HepG2 (cell line): ENCODE measurements around the gene COQ7. TPM values are rescaled to one million over a fixed set of nuclear protein-coding genes. Genes with fewer than 3 reads are reported as not detected.

Experiments
- CCAR2 ChIP-seq: fragments of 200-400 bp; formaldehyde crosslinking; optimal IDR thresholded peaks from 2 replicates; pipeline ENCODE3; 2018; ENCODE audit warnings: low read depth, mild to moderate bottlenecking, low read length, moderate library complexity
- FOXO4 ChIP-seq: sonication (generic); formaldehyde crosslinking; conservative IDR thresholded peaks from 2 replicates; pipeline ENCODE4 v1.8.1; 2023; ENCODE audit warnings: missing genetic modification reagents
- GABPB1 ChIP-seq: IDR thresholded peaks from 2 replicates; pipeline ENCODE4 v1.6.1; 2016; ENCODE audit warnings: mild to moderate bottlenecking, missing genetic modification reagents, moderate library complexity, missing compliant biosample characterization
- HOMEZ ChIP-seq: IDR thresholded peaks from 2 replicates; pipeline ENCODE4 v1.6.1; 2016; ENCODE audit warnings: low read depth
- JUN ChIP-seq: sonication (generic); formaldehyde crosslinking; IDR thresholded peaks from 2 replicates; pipeline ENCODE4 v1.4.0; 2020; ENCODE audit warnings: mild to moderate bottlenecking, missing genetic modification reagents
- MED1 ChIP-seq: sonication (generic); formaldehyde crosslinking; IDR thresholded peaks from 2 replicates; pipeline ENCODE4 v1.4.0; 2020; ENCODE audit warnings: missing genetic modification reagents
- MIXL1 ChIP-seq: IDR thresholded peaks from 2 replicates; pipeline ENCODE4 v1.6.1; 2016
- NFATC3 ChIP-seq: sonication (generic); formaldehyde crosslinking; IDR thresholded peaks from 2 replicates; pipeline ENCODE4 v1.5.1; 2020; ENCODE audit warnings: mild to moderate bottlenecking, missing genetic modification reagents
- NFKB2 ChIP-seq: sonication (generic); formaldehyde crosslinking; IDR thresholded peaks from 2 replicates; pipeline ENCODE4 v1.4.0; 2020; ENCODE audit warnings: missing genetic modification reagents, borderline replicate concordance
- PITX1 ChIP-seq: sonication (generic); formaldehyde crosslinking; IDR thresholded peaks from 2 replicates; pipeline ENCODE4 v1.5.1; 2020; ENCODE audit warnings: mild to moderate bottlenecking, missing genetic modification reagents
- ZMAT3 ChIP-seq: sonication (generic); formaldehyde crosslinking; conservative IDR thresholded peaks from 2 replicates; pipeline ENCODE4 v1.7.0; 2021; ENCODE audit warnings: missing genetic modification reagents
- ZNF549 ChIP-seq: sonication (generic); formaldehyde crosslinking; IDR thresholded peaks from 2 replicates; pipeline ENCODE4 v1.5.0; 2020; ENCODE audit warnings: missing genetic modification reagents
- ZNF552 ChIP-seq: sonication (generic); formaldehyde crosslinking; IDR thresholded peaks from 2 replicates; pipeline ENCODE4 v1.9.0; 2022; ENCODE audit warnings: missing genetic modification reagents, mild to moderate bottlenecking, borderline replicate concordance
- ZNF614 ChIP-seq: IDR thresholded peaks from 2 replicates; pipeline ENCODE4 v1.6.1; 2018; ENCODE audit warnings: missing biosample characterization, missing genetic modification reagents, inconsistent platforms, borderline replicate concordance
- ZNF644 ChIP-seq: IDR thresholded peaks from 2 replicates; pipeline ENCODE4 v1.6.1; 2016; ENCODE audit warnings: low read depth
- ZNF747 ChIP-seq: sonication (generic); formaldehyde crosslinking; IDR thresholded peaks from 2 replicates; pipeline ENCODE4 v1.8.1; 2023; ENCODE audit warnings: missing genetic modification reagents, mild to moderate bottlenecking, borderline replicate concordance
- polyA plus RNA-seq, 8 experiments: library from polyadenylated mRNA; depleted of rRNA in 3 of 8; stranded (reverse) in 7 of 8; unstranded in 1 of 8; fragments of >200 nt; fragmentation: Illumina TruSeq in 4 of 8; extraction: Trizol in 4 of 8; gene quantifications; 2 replicates each; pipeline versions ENCODE4 v1.2.1 to v1.2.3, GENCODE V29; 2011 to 2016; ENCODE audit warnings: low read depth in 4 of 8, missing spikeins in 1 of 8, mixed read lengths in 1 of 8; ENCODE audit not compliant: insufficient read depth in 1 of 8
- total RNA-seq, 5 experiments: library from RNA; depleted of rRNA; stranded (reverse); fragments of >200 nt; fragmentation: Illumina TruSeq; extraction: Trizol; gene quantifications; 2 replicates each; pipeline ENCODE4 v1.2.3, GENCODE V29; 2016; ENCODE audit warnings: low read depth in 1 of 5
- TF ChIP-seq, protein P1 (sequence below): sonication (generic); formaldehyde crosslinking; IDR thresholded peaks from 2 replicates; pipeline ENCODE4 v1.4.0; 2020; ENCODE audit warnings: mild to moderate bottlenecking, missing genetic modification reagents
- TF ChIP-seq, protein P2 (sequence below): sonication (generic); formaldehyde crosslinking; IDR thresholded peaks from 2 replicates; pipeline ENCODE4 v1.8.1; 2023; ENCODE audit warnings: mild to moderate bottlenecking, missing genetic modification reagents, borderline replicate concordance

The COQ7 gene
- total and polyA plus RNA-seq, 2 of the 13 experiments (the other 11 are each of a cell fraction or from before 2014, with no cell fraction given) = 20.1 to 45.7 TPM

DNA sequence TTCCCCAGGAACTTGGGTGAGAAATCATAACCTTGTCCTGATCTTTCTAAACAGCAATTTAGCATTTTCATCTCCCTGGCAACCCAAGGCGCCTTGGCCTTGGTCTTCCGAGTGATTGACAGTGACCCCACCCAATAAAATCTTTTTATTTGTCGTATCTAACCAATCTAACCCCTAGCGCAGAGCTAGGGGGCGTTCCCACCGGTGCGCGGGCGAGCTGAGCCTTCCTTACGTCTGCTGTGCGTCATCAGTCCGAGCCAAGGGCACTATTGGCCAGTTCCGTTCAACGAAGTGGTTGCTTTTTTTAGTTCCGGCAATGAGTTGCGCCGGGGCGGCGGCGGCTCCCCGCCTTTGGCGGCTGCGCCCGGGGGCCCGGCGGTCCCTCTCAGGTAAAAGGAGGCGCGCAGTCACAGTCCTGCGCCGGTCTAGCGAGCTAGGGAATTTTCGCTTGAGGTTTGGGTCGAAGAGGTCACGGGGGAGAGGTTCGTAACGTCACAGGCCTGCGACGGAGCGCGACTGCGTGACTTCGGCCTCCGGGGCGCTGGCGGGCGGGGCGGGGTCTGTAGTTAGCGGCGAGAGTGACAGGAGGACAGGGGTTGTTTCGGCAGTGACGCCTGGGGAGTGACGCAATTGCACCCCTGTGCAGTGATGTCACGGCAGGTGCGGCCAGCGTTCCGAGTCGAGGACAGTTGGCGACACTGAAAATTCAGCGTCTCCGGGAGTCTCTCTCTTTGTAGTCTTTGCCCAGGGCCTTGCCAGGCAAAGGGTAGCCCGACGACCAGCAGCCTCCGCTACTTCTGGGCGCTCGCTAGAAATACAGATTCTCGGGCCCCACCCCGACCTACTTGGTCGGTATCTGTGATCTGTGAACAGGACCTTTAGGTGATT is at the start of gene COQ7 (continued):
- TF ChIP-seq NFKB2 = peak; percentile 72; the same call in 1 of the 2 replicates
- TF ChIP-seq GABPB1 (CRISPR knock-in tag) = peak; percentile 95
- peak; percentile 33 for TF ChIP-seq MED1 (CRISPR knock-in tag)
- TF ChIP-seq CCAR2 = no peak
- no peak for TF ChIP-seq NFATC3 (CRISPR knock-in tag)
- TF ChIP-seq PITX1 = peak; percentile 56; the same call in 1 of the 2 replicates
- peak; percentile 78; the same call in 1 of the 2 replicates for TF ChIP-seq ZNF614
- 0 out of 2 replicates have a peak, but pooled peaks have one; percentile 57 for TF ChIP-seq ZNF552 (CRISPR knock-in tag)
- no peak for TF ChIP-seq ZNF644 (CRISPR knock-in tag)
- TF ChIP-seq, protein P1, sequence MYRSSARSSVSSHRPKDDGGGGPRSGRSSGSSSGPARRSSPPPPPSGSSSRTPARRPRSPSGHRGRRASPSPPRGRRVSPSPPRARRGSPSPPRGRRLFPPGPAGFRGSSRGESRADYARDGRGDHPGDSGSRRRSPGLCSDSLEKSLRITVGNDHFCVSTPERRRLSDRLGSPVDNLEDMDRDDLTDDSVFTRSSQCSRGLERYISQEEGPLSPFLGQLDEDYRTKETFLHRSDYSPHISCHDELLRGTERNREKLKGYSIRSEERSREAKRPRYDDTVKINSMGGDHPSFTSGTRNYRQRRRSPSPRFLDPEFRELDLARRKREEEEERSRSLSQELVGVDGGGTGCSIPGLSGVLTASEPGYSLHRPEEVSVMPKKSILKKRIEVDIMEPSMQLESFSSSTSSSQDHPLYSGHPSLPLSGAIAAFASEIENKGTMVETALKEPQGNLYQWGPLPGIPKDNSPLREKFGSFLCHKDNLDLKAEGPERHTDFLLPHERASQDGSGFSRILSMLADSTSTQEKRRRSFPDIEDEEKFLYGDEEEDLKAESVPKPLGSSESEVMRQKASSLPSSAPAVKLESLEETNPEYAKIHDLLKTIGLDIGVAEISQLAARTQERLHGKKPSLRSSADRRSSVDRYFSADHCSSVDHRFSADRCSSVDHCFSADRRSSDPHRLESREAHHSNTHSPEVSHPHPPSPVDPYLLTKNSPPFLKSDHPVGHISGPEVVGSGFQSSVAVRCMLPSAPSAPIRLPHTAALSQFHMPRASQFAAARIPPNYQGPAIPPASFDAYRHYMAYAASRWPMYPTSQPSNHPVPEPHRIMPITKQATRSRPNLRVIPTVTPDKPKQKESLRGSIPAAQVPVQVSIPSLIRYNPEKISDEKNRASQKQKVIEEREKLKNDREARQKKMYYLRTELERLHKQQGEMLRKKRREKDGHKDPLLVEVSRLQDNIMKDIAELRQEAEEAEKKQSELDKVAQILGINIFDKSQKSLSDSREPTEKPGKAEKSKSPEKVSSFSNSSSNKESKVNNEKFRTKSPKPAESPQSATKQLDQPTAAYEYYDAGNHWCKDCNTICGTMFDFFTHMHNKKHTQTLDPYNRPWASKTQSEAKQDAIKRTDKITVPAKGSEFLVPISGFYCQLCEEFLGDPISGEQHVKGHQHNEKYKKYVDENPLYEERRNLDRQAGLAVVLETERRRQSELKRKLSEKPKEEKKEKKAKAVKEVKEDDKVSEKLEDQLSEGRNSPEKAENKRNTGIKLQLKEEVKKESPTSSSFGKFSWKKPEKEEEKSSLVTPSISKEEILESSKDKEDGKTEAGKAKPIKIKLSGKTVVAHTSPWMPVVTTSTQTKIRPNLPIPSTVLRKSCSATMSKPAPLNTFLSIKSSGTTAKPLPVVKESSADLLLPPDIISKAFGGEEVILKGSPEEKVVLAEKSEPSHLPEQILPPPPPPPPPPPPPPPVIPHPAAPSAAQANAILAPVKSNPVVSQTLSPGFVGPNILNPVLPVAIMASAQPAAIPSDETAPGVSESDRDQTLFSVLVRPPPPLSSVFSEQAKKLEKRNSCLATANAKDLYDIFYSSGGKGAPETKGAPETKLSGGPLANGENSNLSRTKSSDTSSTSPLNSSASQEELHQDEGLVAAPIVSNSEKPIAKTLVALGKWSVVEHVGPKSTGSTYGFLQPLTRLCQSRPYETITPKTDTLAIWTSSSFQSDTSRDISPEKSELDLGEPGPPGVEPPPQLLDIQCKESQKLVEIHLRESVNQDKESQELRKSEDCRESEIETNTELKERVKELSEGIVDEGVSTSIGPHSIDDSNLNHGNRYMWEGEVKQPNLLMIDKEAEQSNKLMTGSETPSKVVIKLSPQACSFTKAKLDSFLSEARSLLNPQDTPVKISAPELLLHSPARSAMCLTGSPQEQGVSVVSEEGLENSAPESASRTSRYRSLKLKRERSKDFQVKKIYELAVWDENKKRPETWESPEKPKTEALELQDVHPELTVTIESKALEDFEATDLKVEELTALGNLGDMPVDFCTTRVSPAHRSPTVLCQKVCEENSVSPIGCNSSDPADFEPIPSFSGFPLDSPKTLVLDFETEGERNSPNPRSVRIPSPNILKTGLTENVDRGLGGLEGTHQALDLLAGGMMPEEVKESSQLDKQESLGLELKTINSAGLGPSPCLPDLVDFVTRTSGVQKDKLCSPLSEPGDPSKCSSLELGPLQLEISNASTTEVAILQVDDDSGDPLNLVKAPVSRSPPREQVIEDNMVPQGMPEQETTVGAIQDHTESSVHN (CRISPR knock-in tag) = no peak
- peak; percentile 42 for TF ChIP-seq HOMEZ (CRISPR knock-in tag)
- peak; percentile 15; the same call in 1 of the 2 replicates for TF ChIP-seq MIXL1 (CRISPR knock-in tag)
- no peak for TF ChIP-seq ZNF549
- TF ChIP-seq JUN (CRISPR knock-in tag) = 0 out of 2 replicates have a peak, but pooled peaks have one; percentile 16
- peak; percentile 63; the same call in 1 of the 2 replicates for TF ChIP-seq ZMAT3
- TF ChIP-seq, protein P2, sequence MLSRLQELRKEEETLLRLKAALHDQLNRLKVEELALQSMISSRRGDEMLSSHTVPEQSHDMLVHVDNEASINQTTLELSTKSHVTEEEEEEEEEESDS = peak; percentile 91; the same call in 1 of the 2 replicates
- peak; percentile 87; the same call in 1 of the 2 replicates for TF ChIP-seq ZNF747 (CRISPR knock-in tag)
- TF ChIP-seq FOXO4 (CRISPR knock-in tag) = 0 out of 2 replicates have a peak, but pooled peaks have one; percentile 71
